Ishikawa (cell line): ENCODE results near the gene GNG4.

Source experiments
- CEBPB ChIP-seq: IDR thresholded peaks from 2 replicates; pipeline ENCODE4 v1.6.1; 2012
- CREB1 ChIP-seq: IDR thresholded peaks from 2 replicates; pipeline ENCODE4 v1.6.1; 2012; ENCODE audit warnings: low read depth
- EGR1 ChIP-seq: IDR thresholded peaks from 2 replicates; pipeline ENCODE4 v1.6.1; 2012
- EP300 ChIP-seq: IDR thresholded peaks from 2 replicates; pipeline ENCODE4 v1.6.1; 2012; ENCODE audit warnings: borderline replicate concordance
- FOXM1 ChIP-seq: IDR thresholded peaks from 2 replicates; pipeline ENCODE4 v1.6.1; 2012; ENCODE audit warnings: low read depth, borderline replicate concordance
- MAX ChIP-seq: IDR thresholded peaks from 2 replicates; pipeline ENCODE4 v1.6.1; 2012
- NFIC ChIP-seq: IDR thresholded peaks from 2 replicates; pipeline ENCODE4 v1.6.1; 2012
- RAD21 ChIP-seq: IDR thresholded peaks from 2 replicates; pipeline ENCODE4 v1.6.1; 2012; ENCODE audit warnings: low read depth
- REST ChIP-seq: IDR thresholded peaks from 2 replicates; pipeline ENCODE4 v1.6.1; 2012; ENCODE audit warnings: low read depth, mild to moderate bottlenecking
- TAF1 ChIP-seq: IDR thresholded peaks from 2 replicates; pipeline ENCODE4 v1.6.1; 2012; ENCODE audit warnings: low read depth, mild to moderate bottlenecking
- TCF12 ChIP-seq: IDR thresholded peaks from 2 replicates; pipeline ENCODE4 v1.6.1; 2012; ENCODE audit warnings: low read depth
- TEAD4 ChIP-seq: IDR thresholded peaks from 2 replicates; pipeline ENCODE4 v1.6.1; 2012
- YY1 ChIP-seq: IDR thresholded peaks from 2 replicates; pipeline ENCODE4 v1.6.1; 2012; ENCODE audit warnings: low read depth
- ZBTB7A ChIP-seq: IDR thresholded peaks from 2 replicates; pipeline ENCODE4 v1.6.1; 2012; ENCODE audit warnings: low read depth
- TF ChIP-seq, protein P1 (sequence below): IDR thresholded peaks from 2 replicates; pipeline ENCODE4 v1.6.1; 2012

Gene GNG4

DNA sequence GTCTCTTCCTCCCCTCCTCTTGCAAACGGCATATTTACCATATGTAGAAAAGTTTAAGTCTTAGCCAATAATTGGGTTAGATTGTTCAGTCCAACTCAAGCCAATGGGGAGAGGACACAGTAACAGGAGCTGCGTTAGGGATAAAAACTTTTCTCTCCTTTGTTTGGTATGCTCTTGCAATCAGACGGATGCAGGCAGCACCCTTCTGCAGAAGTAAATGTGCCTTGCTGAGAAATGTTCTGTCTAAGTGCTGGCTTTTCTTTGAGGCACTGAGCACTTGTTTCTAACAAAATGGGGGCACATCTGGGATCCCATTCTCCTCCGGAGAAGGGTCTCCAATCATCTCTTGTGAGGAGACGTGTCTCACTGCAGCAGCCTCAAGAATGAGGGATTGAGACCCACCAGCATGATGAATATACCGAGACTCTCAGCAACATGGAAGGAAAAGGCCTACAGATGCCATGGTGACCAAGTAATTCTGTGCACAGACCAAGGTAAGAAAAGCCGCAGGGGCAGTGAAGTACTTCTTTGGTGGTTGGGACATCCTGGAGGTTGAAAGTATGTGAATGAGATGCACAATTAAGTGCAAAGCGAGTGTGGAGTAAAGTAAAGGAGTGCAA is 20.7 kb upstream of the GNG4 start:
- 0 out of 2 replicates have a peak, but pooled peaks have one; percentile 16 for TF ChIP-seq TCF12
- TF ChIP-seq, protein P1, sequence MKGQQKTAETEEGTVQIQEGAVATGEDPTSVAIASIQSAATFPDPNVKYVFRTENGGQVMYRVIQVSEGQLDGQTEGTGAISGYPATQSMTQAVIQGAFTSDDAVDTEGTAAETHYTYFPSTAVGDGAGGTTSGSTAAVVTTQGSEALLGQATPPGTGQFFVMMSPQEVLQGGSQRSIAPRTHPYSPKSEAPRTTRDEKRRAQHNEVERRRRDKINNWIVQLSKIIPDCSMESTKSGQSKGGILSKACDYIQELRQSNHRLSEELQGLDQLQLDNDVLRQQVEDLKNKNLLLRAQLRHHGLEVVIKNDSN = peak; percentile 43; the same call in 1 of the 2 replicates
- TF ChIP-seq RAD21 = no peak

DNA sequence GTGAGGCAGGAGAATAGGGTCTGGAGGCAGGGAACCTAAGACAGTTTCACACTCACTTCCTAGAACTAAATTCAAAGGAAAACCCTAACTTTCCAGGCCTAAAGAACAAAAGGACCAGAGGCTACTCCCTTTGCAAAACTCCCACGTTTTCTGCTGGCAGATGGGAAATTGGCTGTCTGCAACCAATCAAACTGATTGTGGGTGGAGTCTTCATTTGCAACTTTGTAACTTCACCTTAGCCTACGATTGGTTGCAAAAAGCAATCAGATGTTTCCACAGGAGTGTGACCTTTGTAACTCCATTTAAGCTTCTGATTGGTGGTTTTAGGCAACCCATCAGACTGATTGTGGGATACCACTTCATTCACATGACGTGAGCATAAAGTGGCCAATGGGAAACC is 19.7 kb upstream of the GNG4 start:
- TF ChIP-seq ZBTB7A = no peak

- TF ChIP-seq RAD21 = no peak
- TF ChIP-seq MAX = no peak
- TF ChIP-seq NFIC = no peak
- TF ChIP-seq TAF1 = no peak
- no peak for TF ChIP-seq TCF12
- no peak for TF ChIP-seq TEAD4
- TF ChIP-seq, protein P1 = no peak
- no peak for TF ChIP-seq REST
- TF ChIP-seq EGR1 = no peak
- TF ChIP-seq CEBPB = no peak
- no peak for TF ChIP-seq FOXM1
- TF ChIP-seq YY1 = no peak
- no peak for TF ChIP-seq CREB1
- TF ChIP-seq ZBTB7A = no peak
- no peak for TF ChIP-seq EP300
Measured at GRCh38 chr1:235663628-235664027, 14.0 kb upstream of the GNG4 start.

DNA sequence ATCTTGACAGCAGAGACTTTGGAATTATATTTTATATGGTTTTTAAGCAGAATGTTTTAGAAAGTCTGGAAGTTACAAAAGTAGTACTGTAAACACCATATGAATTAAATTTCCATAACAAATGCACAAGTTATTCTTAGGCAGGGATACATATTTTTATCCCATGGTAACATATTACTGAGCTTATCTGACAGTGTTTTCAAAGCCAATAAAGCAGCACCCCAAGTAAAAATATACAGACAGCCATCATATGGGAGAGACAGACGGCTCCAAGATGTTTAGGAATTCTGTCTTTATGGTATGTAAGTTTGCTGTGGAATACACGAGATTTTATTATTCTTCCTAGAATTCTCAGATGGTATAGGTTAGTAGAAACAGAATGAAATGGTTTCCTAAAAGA is 12.0 kb upstream of the GNG4 start:
- no peak for TF ChIP-seq CREB1
- no peak for TF ChIP-seq EGR1
- TF ChIP-seq, protein P1 = no peak
- no peak for TF ChIP-seq MAX
- TF ChIP-seq EP300 = no peak
- TF ChIP-seq REST = no peak
- TF ChIP-seq NFIC = no peak
- no peak for TF ChIP-seq ZBTB7A
- TF ChIP-seq YY1 = no peak

DNA sequence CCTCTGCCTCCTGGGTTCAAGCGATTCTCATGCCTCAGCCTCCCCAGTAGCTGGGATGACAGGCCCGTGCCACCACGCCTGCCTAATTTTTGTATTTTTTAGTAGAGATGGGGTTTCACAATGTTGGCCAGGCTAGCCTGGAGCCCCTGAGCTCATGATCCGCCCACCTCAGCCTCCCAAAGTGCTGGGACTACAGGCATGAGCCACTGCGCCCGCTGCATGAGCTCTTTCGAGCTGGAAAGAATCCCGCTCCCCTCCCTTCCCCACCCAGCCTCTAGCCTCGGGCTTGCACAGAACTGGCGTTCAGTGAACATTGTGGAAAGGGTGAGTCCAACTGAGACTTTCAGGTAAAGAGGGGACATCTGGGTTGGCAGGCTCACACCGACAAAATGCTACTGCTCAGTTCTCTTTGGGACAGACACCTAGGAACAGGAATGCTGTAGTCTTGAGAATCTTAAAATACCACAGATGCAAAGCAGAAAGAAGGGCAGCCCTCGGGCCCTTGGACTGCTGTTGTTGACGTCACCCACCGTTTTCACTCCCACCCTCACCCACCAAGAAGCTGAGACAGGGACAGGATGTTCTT is 9.7 kb upstream of the GNG4 start:
- TF ChIP-seq YY1 = no peak
- TF ChIP-seq TAF1 = no peak
- no peak for TF ChIP-seq ZBTB7A
- TF ChIP-seq TEAD4 = no peak
- TF ChIP-seq REST = no peak
- TF ChIP-seq MAX = no peak
- no peak for TF ChIP-seq CEBPB
